OCI-LY7 (cell line): ENCODE results near the gene PEMT. TPM values are rescaled to one million over a fixed set of nuclear protein-coding genes. Genes with fewer than 3 reads are reported as not detected.

ENCODE experiments used
- BruUV-seq: library from RNA; stranded (reverse); fragments of 400-500 nt; replicated peaks from 2 replicates; lab custom pipeline; 2021; lab: Mats Ljungman, UMichigan
- CTCF ChIA-PET: fragments of 300-600 bp; sonication (Branson Sonifier 250); formaldehyde crosslinking; loops from one replicate; lab custom pipeline; 2022; ENCODE audit warnings: antibody characterized with exemption; ENCODE audit not compliant: unreplicated experiment; lab: Charles Lee
- POLR2A ChIA-PET: fragments of 300-600 bp; sonication (Branson Sonifier 250); formaldehyde crosslinking; loops from one replicate; lab custom pipeline; 2022; ENCODE audit warnings: antibody characterized with exemption; lab: Charles Lee
- DNase-seq: peaks from one replicate; pipeline ENCODE4 v3.0.0-alpha.2; 2015; ENCODE audit warnings: low spot score
- H2AFZ ChIP-seq: fragments of 200-600 bp; sonication (generic), shearing (Covaris generic); 2 replicates; pipeline ENCODE4 v1.6.1; 2014; ENCODE audit warnings: mild to moderate bottlenecking, antibody characterized with exemption, low read length, moderate library complexity
- H3K27ac ChIP-seq: fragments of 200-600 bp; sonication (generic); 2 replicates; pipeline ENCODE4 v1.5.1; 2014; ENCODE audit warnings: mixed run types, low read depth, mild to moderate bottlenecking, moderate library complexity, low read length, inconsistent platforms; ENCODE audit not compliant: poor library complexity, severe bottlenecking
- H3K36me3 ChIP-seq: fragments of 200-600 bp; sonication (generic); 2 replicates; pipeline ENCODE4 v1.6.1; 2014; ENCODE audit warnings: mild to moderate bottlenecking, antibody characterized with exemption, low read length, moderate library complexity, mixed read lengths; ENCODE audit not compliant: insufficient read depth
- H3K4me1 ChIP-seq: fragments of 200-600 bp; sonication (generic); 2 replicates; pipeline ENCODE4 v1.5.1; 2014; ENCODE audit warnings: mild to moderate bottlenecking, low read length; ENCODE audit not compliant: insufficient read depth, poor library complexity, severe bottlenecking
- H3K4me2 ChIP-seq: fragments of 200-600 bp; sonication (generic); 2 replicates; pipeline ENCODE4 v1.6.1; 2014; ENCODE audit warnings: mild to moderate bottlenecking, low read length
- H3K4me3 ChIP-seq: fragments of 200-600 bp; sonication (generic); 2 replicates; pipeline ENCODE4 v1.5.1; 2014; ENCODE audit warnings: mild to moderate bottlenecking, low read depth, low read length; ENCODE audit not compliant: poor library complexity, severe bottlenecking
- H3K79me2 ChIP-seq: fragments of 200-600 bp; sonication (generic); 2 replicates; pipeline ENCODE4 v1.6.1; 2016; ENCODE audit warnings: low read depth, mild to moderate bottlenecking, low read length, moderate library complexity, mixed read lengths; ENCODE audit not compliant: insufficient read depth
- H3K9me2 ChIP-seq: fragments of 200-600 bp; sonication (generic); 2 replicates; pipeline ENCODE4 v1.6.1; 2016; ENCODE audit warnings: mild to moderate bottlenecking, low read length, mixed read lengths; ENCODE audit not compliant: insufficient read depth
- H3K9me3 ChIP-seq: fragments of 200-600 bp; sonication (generic); 2 replicates; pipeline ENCODE4 v1.6.1; 2014; ENCODE audit warnings: mild to moderate bottlenecking, mixed run types, low read length, mixed read lengths
- H4K20me1 ChIP-seq: fragments of 200-600 bp; sonication (generic); 2 replicates; pipeline ENCODE4 v1.6.1; 2014; ENCODE audit warnings: mild to moderate bottlenecking, antibody characterized with exemption, low read length, moderate library complexity, mixed read lengths; ENCODE audit not compliant: insufficient read depth
- CTCF ChIP-seq: fragments of 200-600 bp; sonication (generic); conservative IDR thresholded peaks from 2 replicates; pipeline ENCODE4 v1.5.1; 2014; ENCODE audit warnings: mild to moderate bottlenecking, antibody characterized with exemption, low read length, moderate library complexity, mixed read lengths
- EZH2phosphoT487 ChIP-seq: fragments of 200-600 bp; sonication (generic); IDR thresholded peaks from 2 replicates; pipeline ENCODE4 v1.6.1; 2018; ENCODE audit warnings: low read depth, borderline replicate concordance, mild to moderate bottlenecking, mixed run types, antibody characterized with exemption, low read length, moderate library complexity, mixed read lengths
- intact Hi-C: fragments of 100-400 bp; cut with micrococcal nuclease; formaldehyde crosslinking; loops from one replicate; pipeline ENCODE4 v1.10.0; 2022; ENCODE audit not compliant: unreplicated experiment
- total RNA-seq, 2 experiments: library from RNA; depleted of rRNA in 1 of 2; stranded (reverse); fragments of >200 nt in 1 of 2; shearing (Covaris generic) in 1 of 2; gene quantifications; 2 replicates each; pipeline ENCODE4 v1.2.3, GENCODE V29; 2014 to 2022

PEMT gene
- total RNA-seq, 2 experiments from 2014 or later, result 27.3 to 53.5 TPM

GRCh38 chr17:17565471-17566339 is 25.8 kb downstream of the PEMT start:
- intact Hi-C loops, result loop anchor here (5.0 kb wide), 1 partner anchor 208 kb away; no protein-coding TSS in a partner anchor
- CTCF ChIA-PET, result no interaction called here
- Histone ChIP-seq H3K9me3 (no peaks in the 10 kb centered on the region), H3K36me3 (no peaks in the 10 kb centered on the region), H4K20me1 (peaks cover 4% of the 10 kb centered on the region; the same call in 1 of the 2 replicates), H3K4me2 (no peak overlapping the region), H2AFZ (no peak overlapping the region), H3K9me2 (no peaks in the 10 kb centered on the region), H3K4me3 (no peak overlapping the region), H3K79me2 (no peaks in the 10 kb centered on the region), H3K4me1 (no peaks in the 10 kb centered on the region), H3K27ac (no peak overlapping the region)
- peak; percentile 6 for DNase-seq
- TF ChIP-seq EZH2phosphoT487 (no peak), CTCF (no peak)
- POLR2A ChIA-PET, result no interaction called here
- BruUV-seq, result no TSS peak

DNA sequence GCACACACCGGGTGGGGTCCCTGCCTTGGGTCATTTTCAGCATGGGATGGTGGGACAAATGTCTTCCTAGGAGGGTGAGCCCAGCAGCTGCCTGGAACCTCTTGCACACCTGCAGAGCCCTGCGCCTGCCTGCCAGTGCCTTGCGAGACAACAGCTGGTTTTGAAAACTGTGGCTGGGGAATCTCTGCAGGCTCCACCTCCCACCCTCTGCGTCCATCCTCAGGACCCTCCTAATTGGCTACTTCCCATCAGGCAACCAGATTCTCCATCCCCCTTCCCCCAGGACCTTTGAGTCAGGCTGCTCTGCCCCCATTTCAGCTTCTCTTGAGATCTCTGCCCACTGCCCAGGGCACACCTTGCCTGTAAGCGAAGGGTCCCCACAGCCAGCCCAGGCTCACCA is 26.6 kb downstream of the PEMT start:
- ChIA-PET CTCF (no interaction called here), POLR2A (interaction anchor here (0.5 kb wide), 1 partner anchor 284 kb away, joined by 3 read pairs; no protein-coding TSS in a partner anchor)
- Histone ChIP-seq H3K27ac (no peak overlapping the region), H4K20me1 (peaks cover 4% of the 10 kb centered on the region; the same call in 1 of the 2 replicates), H3K4me2 (no peak overlapping the region), H3K36me3 (no peaks in the 10 kb centered on the region), H2AFZ (no peak overlapping the region), H3K79me2 (no peaks in the 10 kb centered on the region), H3K4me3 (no peak overlapping the region), H3K9me3 (no peaks in the 10 kb centered on the region), H3K9me2 (no peaks in the 10 kb centered on the region), H3K4me1 (no peaks in the 10 kb centered on the region)
- BruUV-seq, result no TSS peak
- DNase-seq, result no peak
- TF ChIP-seq CTCF (no peak), EZH2phosphoT487 (no peak)
- intact Hi-C loops, result loop anchor here (5.0 kb wide), 1 partner anchor 208 kb away; no protein-coding TSS in a partner anchor

DNA sequence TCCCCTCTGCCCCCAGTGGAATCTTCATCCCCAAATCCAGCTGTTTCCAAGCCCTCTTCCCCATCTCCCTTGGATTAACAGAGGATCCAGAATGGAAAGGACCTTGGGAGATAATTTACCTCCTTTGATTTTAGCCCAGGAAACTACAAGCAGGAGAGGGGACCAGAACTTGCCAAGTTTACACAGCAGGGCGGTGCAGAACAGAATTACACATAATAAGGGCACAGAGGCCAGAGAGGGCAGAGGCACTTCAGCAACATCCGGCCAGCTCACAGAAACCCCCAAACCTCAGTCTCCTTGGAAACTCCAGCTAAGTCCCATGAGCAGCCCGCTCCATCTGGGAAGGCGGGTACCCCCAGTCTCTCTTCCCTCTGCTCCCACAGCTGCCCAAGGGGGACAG is 27.2 kb downstream of the PEMT start:
- H3K4me1 ChIP-seq, result no peaks in the 10 kb centered on the region
- DNase-seq, result no peak
- POLR2A ChIA-PET, result interaction anchor here (0.5 kb wide), 1 partner anchor 284 kb away, joined by 3 read pairs; no protein-coding TSS in a partner anchor
- TF ChIP-seq CTCF (no peak), EZH2phosphoT487 (no peak)
- no peak overlapping the region for H3K4me2 ChIP-seq
- H2AFZ ChIP-seq, result no peak overlapping the region
- no peaks in the 10 kb centered on the region for H3K36me3 ChIP-seq
- H4K20me1 ChIP-seq, result peaks cover 4% of the 10 kb centered on the region; the same call in 1 of the 2 replicates
- no peaks in the 10 kb centered on the region for H3K79me2 ChIP-seq
- CTCF ChIA-PET, result no interaction called here
- intact Hi-C loops, result no loop called here
- no peaks in the 10 kb centered on the region for H3K9me2 ChIP-seq
- no peak overlapping the region for H3K27ac ChIP-seq
- H3K4me3 ChIP-seq, result no peak overlapping the region
- BruUV-seq, result no TSS peak
- H3K9me3 ChIP-seq, result no peaks in the 10 kb centered on the region
